SK-N-MC (cell line): ENCODE data around the gene KRAS.

ENCODE experiments used
- EZH2 ChIP-seq: fragments of 200-600 bp; sonication (generic); IDR thresholded peaks from one replicate; pipeline ENCODE4 v1.6.1; 2017; ENCODE audit warnings: antibody characterized with exemption
- FOXP2 ChIP-seq: optimal IDR thresholded peaks from 2 replicates; pipeline ENCODE3; 2011; ENCODE audit warnings: mild to moderate bottlenecking, moderate library complexity; ENCODE audit not compliant: insufficient read depth; ENCODE audit errors: extremely low read length, control extremely low read depth
- POLR2AphosphoS5 ChIP-seq: IDR thresholded peaks from 2 replicates; pipeline ENCODE4 v1.6.1; 2012; ENCODE audit warnings: mild to moderate bottlenecking, low read depth, low read length, borderline replicate concordance

DNA sequence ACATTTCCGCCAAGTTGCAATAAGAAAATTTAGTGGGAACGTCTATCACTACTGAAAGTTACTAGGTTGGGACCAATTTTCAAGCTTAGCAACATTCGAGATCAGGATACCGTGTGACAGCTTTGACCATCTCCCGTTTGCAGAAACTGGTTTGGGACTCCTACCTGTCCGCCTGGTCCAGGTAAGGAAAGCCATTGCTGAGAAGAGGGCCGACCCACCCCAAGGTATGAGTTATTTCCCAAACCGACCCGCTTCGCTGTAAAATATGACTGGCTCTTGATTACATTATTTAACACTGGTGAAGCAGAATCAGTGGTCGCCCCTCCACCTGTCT lies 56.0 kb downstream of the KRAS start:
- no peak for TF ChIP-seq EZH2
- TF ChIP-seq POLR2AphosphoS5: no peak
- no peak for TF ChIP-seq FOXP2
